Measurements from ENCODE around the gene DNAAF3. TPM values are rescaled to one million over a fixed set of nuclear protein-coding genes. Genes with fewer than 3 reads are reported as not detected.

Gene DNAAF3
- total RNA-seq, 1 donor from 2014 or later = 12.8 TPM

GRCh38 chr19:55118401-55118991, 47.9 kb downstream of the DNAAF3 start:
- Histone ChIP-seq H3K4me1 (peaks cover 38% of the 10 kb centered on the region), H3K27ac (peak overlapping the region; percentile 85), H3K36me3 (no peaks in the 10 kb centered on the region), H3K4me3 (peak overlapping the region; percentile 89), H3K9me3 (no peaks in the 10 kb centered on the region), H3K27me3 (ENCODE audit: low read depth) (peaks cover 5% of the 10 kb centered on the region)
- no peak for TF ChIP-seq CTCF (IDR thresholded peaks at IDR 0.05)
- intact Hi-C loops (cut with DNase I) = no loop called here
- ATAC-seq = peak; percentile 2 to 16
- DNase-seq = peak; percentile 71

- no peaks in the 10 kb centered on the region for H3K9me3 ChIP-seq
- intact Hi-C loops (cut with DNase I) = no loop called here
- peak overlapping the region; percentile 89 for H3K4me3 ChIP-seq
- H3K36me3 ChIP-seq = no peaks in the 10 kb centered on the region
- ATAC-seq (peak; percentile 91 to 95), DNase-seq (peak; percentile 100)
- H3K27me3 ChIP-seq (ENCODE audit: low read depth) = no peaks in the 10 kb centered on the region
- H3K27ac ChIP-seq = peak overlapping the region; percentile 85
- H3K4me1 ChIP-seq = peaks cover 45% of the 10 kb centered on the region
- TF ChIP-seq CTCF (IDR thresholded peaks at IDR 0.05) = no peak
Observed at GRCh38 chr19:55117663-55118391, 48.6 kb downstream of the DNAAF3 start.

GRCh38 chr19:55116859-55117662, 49.4 kb downstream of the DNAAF3 start, which contains the start of gene PPP1R12C:
Gene PPP1R12C, minus strand, starts transcription at chr19:55117637. Its CDS starts 94 bp downstream, at chr19:55117543.
- peaks cover 51% of the 10 kb centered on the region for H3K4me1 ChIP-seq
- peaks cover 6% of the 10 kb centered on the region for H3K36me3 ChIP-seq
- no peaks in the 10 kb centered on the region for H3K27me3 ChIP-seq (ENCODE audit: low read depth)
- peak within 1 kb of the TSS; percentile 85 for H3K27ac ChIP-seq
- ATAC-seq (no peak), DNase-seq (no peak)
- no peaks in the 10 kb centered on the region for H3K9me3 ChIP-seq
- intact Hi-C loops (cut with DNase I) = no loop called here
- TF ChIP-seq CTCF (IDR thresholded peaks at IDR 0.05) = no peak
- H3K4me3 ChIP-seq = peak within 1 kb of the TSS; percentile 89

- H3K27ac ChIP-seq = peak overlapping the region; percentile 85
- peak; percentile 76 for DNase-seq
Observed at GRCh38 chr19:55116232-55116858, 50.1 kb downstream of the DNAAF3 start.

More at GRCh38 chr19:55116232-55116858, 50.1 kb downstream of the DNAAF3 start:
- ATAC-seq = peak; percentile 34
- peak overlapping the region; percentile 89 for H3K4me3 ChIP-seq
- intact Hi-C loops (cut with DNase I) = no loop called here
- TF ChIP-seq CTCF (IDR thresholded peaks at IDR 0.05) = no peak
- no peaks in the 10 kb centered on the region for H3K9me3 ChIP-seq
- peaks cover 51% of the 10 kb centered on the region for H3K4me1 ChIP-seq
- no peaks in the 10 kb centered on the region for H3K27me3 ChIP-seq (ENCODE audit: low read depth)
- peaks cover 8% of the 10 kb centered on the region for H3K36me3 ChIP-seq
